ENCODE results near the gene TDRD15. TPM values are rescaled to one million over a fixed set of nuclear protein-coding genes. Genes with fewer than 3 reads are reported as not detected.

Gene TDRD15
- total RNA-seq, 1 donor from 2014 or later: not detected

- Histone ChIP-seq H3K36me3 (no peaks in the 10 kb centered on the region), H3K9me3 (no peaks in the 10 kb centered on the region), H3K27me3 (no peaks in the 10 kb centered on the region), H3K4me1 (no peaks in the 10 kb centered on the region), H3K27ac (no peak overlapping the region), H3K4me3 (no peak overlapping the region)
- TF ChIP-seq POLR2AphosphoS5 (IDR thresholded peaks at IDR 0.05; ENCODE audit: insufficient read depth in 1 of 2, low read depth in 1 of 2) (no peak), POLR2A (IDR thresholded peaks at IDR 0.05) (no peak)
- TF ChIP-seq, protein P1, sequence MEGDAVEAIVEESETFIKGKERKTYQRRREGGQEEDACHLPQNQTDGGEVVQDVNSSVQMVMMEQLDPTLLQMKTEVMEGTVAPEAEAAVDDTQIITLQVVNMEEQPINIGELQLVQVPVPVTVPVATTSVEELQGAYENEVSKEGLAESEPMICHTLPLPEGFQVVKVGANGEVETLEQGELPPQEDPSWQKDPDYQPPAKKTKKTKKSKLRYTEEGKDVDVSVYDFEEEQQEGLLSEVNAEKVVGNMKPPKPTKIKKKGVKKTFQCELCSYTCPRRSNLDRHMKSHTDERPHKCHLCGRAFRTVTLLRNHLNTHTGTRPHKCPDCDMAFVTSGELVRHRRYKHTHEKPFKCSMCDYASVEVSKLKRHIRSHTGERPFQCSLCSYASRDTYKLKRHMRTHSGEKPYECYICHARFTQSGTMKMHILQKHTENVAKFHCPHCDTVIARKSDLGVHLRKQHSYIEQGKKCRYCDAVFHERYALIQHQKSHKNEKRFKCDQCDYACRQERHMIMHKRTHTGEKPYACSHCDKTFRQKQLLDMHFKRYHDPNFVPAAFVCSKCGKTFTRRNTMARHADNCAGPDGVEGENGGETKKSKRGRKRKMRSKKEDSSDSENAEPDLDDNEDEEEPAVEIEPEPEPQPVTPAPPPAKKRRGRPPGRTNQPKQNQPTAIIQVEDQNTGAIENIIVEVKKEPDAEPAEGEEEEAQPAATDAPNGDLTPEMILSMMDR (IDR thresholded peaks at IDR 0.05): no peak
- intact Hi-C loops (cut with DNase I): loop anchor here (10.0 kb wide), 2 partner anchors 66 to 446 kb away; partner anchors contain the start of genes APOB and GDF7
- no peak for DNase-seq (ENCODE audit: extremely low spot score in 2 of 2)
Measured at GRCh38 chr2:21111012-21111411, 12.8 kb upstream of the TDRD15 start.

GRCh38 chr2:21117688-21118087, 6.1 kb upstream of the TDRD15 start:
- TF ChIP-seq, protein P1 (IDR thresholded peaks at IDR 0.05): no peak
- no peak for TF ChIP-seq POLR2A (IDR thresholded peaks at IDR 0.05)
- TF ChIP-seq POLR2AphosphoS5 (IDR thresholded peaks at IDR 0.05; ENCODE audit: insufficient read depth in 1 of 2, low read depth in 1 of 2): no peak
- intact Hi-C loops (cut with DNase I): loop anchor here (10.0 kb wide), 2 partner anchors 73 to 453 kb away; partner anchors contain the start of genes APOB and GDF7

GRCh38 chr2:21118302-21118920, 5.4 kb upstream of the TDRD15 start:
- DNase-seq (ENCODE audit: extremely low spot score in 2 of 2): no peak
- no peaks in the 10 kb centered on the region for H3K9me3 ChIP-seq
- TF ChIP-seq POLR2A (IDR thresholded peaks at IDR 0.05): no peak
- TF ChIP-seq, protein P1 (IDR thresholded peaks at IDR 0.05): peak in 1 of 3 experiments; percentile 42
- no peaks in the 10 kb centered on the region for H3K27me3 ChIP-seq
- no peaks in the 10 kb centered on the region for H3K4me1 ChIP-seq
- intact Hi-C loops (cut with DNase I): loop anchor here (10.0 kb wide), 2 partner anchors 74 to 454 kb away; partner anchors contain the start of genes APOB and GDF7
- no peak overlapping the region for H3K4me3 ChIP-seq
- H3K27ac ChIP-seq: no peak overlapping the region
- no peaks in the 10 kb centered on the region for H3K36me3 ChIP-seq

More at GRCh38 chr2:21117688-21118087, 6.1 kb upstream of the TDRD15 start:
- Histone ChIP-seq H3K36me3 (no peaks in the 10 kb centered on the region), H3K4me3 (no peak overlapping the region), H3K4me1 (no peaks in the 10 kb centered on the region), H3K9me3 (no peaks in the 10 kb centered on the region), H3K27me3 (no peaks in the 10 kb centered on the region), H3K27ac (no peak overlapping the region)
- no peak for DNase-seq (ENCODE audit: extremely low spot score in 2 of 2)

DNA sequence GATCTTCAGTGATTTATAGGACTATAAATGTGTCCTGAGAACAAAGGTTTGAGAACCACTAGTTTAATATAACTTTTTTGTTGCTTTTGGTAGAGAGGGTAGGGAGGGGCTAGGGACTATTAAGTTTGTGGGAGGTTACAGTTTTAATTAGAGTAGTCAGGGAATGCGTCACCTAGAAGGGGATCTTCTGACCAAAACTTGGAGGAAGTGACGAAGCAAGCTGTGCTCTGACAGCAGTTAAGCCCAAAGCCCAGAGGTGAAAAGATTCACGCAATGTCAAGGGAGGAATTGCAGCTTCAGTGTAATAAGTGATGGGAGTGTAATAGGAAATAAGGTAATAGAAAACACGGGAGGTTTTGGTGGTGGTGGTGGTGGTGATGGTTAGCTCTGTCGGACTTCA, 8.1 kb downstream of the TDRD15 start:
- intact Hi-C loops (cut with DNase I): no loop called here
- H3K36me3 ChIP-seq: no peaks in the 10 kb centered on the region
- DNase-seq (ENCODE audit: extremely low spot score in 2 of 2): no peak
- no peaks in the 10 kb centered on the region for H3K4me1 ChIP-seq
- H3K27ac ChIP-seq: no peak overlapping the region
- no peaks in the 10 kb centered on the region for H3K9me3 ChIP-seq
- H3K4me3 ChIP-seq: no peak overlapping the region
- no peaks in the 10 kb centered on the region for H3K27me3 ChIP-seq
- TF ChIP-seq POLR2AphosphoS5 (IDR thresholded peaks at IDR 0.05; ENCODE audit: insufficient read depth in 1 of 2, low read depth in 1 of 2): no peak
- TF ChIP-seq, protein P1 (IDR thresholded peaks at IDR 0.05): no peak
- no peak for TF ChIP-seq POLR2A (IDR thresholded peaks at IDR 0.05)

DNA sequence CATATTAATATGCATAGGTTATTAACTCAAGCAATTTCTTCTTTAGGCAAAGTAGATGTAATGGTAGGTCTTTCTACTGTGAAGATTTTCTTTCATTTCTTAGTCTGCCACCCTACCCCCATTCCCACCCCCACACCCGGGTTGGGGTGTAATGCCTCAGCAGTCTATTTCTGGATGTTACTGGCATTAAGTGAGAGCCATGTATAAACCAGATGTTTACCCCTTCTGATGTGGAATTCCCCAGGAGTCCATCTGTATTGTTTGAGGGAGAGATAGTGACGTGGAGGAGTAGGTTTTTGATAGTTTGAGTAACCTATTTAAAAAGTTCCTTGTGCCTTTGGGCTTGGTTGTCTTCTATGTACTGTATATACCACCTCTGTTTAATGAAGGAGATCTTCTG, 11.8 kb downstream of the TDRD15 start:
- Histone ChIP-seq H3K27me3 (no peaks in the 10 kb centered on the region), H3K36me3 (no peaks in the 10 kb centered on the region), H3K4me1 (no peaks in the 10 kb centered on the region), H3K27ac (no peak overlapping the region), H3K9me3 (no peaks in the 10 kb centered on the region), H3K4me3 (no peak overlapping the region)
- no peak for DNase-seq (ENCODE audit: extremely low spot score in 2 of 2)
- intact Hi-C loops (cut with DNase I): no loop called here
- TF ChIP-seq POLR2AphosphoS5 (IDR thresholded peaks at IDR 0.05; ENCODE audit: insufficient read depth in 1 of 2, low read depth in 1 of 2): no peak
